GM21737 (cell line): ENCODE data around the gene TSBP1.

Experiments
- ATAC-seq: cut with Tn5 transposase; IDR thresholded peaks from one replicate; pipeline ENCODE4 v1.9.1; 2021; ENCODE audit warnings: mild to moderate bottlenecking, moderate library complexity; ENCODE audit not compliant: unreplicated experiment

The TSBP1 gene, protein sequence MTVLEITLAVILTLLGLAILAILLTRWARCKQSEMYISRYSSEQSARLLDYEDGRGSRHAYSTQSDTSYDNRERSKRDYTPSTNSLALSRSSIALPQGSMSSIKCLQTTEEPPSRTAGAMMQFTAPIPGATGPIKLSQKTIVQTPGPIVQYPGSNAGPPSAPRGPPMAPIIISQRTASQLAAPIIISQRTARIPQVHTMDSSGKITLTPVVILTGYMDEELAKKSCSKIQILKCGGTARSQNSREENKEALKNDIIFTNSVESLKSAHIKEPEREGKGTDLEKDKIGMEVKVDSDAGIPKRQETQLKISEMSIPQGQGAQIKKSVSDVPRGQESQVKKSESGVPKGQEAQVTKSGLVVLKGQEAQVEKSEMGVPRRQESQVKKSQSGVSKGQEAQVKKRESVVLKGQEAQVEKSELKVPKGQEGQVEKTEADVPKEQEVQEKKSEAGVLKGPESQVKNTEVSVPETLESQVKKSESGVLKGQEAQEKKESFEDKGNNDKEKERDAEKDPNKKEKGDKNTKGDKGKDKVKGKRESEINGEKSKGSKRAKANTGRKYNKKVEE

DNA sequence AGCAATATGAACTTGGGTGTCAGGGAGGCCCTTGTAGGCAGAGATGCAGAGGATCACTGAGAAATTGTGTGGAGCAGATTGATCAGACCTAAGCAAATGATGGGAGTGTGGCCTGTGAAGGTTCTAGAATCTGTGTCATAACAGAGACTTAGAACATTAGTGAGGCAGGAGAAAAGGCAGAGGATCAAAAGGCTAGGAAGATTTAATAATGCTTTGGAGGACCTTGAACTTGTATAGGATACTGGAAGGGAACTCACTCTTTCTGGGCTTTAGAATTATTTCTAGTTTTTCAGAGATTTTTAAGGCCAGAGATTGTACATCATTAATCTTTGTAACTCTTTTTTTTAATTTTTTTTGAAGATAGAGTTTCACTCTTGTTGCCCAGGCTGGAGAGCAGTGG lies at the start of gene TSBP1:
Gene TSBP1, minus strand, starts transcription at position 101 of the 400 bp plus-strand sequence. CDS start 197 bp downstream, outside the sequence.
- no peak for ATAC-seq

- no peak for ATAC-seq
Measured at GRCh38 chr6:32416036-32416435, 44.3 kb upstream of the TSBP1 start.

DNA sequence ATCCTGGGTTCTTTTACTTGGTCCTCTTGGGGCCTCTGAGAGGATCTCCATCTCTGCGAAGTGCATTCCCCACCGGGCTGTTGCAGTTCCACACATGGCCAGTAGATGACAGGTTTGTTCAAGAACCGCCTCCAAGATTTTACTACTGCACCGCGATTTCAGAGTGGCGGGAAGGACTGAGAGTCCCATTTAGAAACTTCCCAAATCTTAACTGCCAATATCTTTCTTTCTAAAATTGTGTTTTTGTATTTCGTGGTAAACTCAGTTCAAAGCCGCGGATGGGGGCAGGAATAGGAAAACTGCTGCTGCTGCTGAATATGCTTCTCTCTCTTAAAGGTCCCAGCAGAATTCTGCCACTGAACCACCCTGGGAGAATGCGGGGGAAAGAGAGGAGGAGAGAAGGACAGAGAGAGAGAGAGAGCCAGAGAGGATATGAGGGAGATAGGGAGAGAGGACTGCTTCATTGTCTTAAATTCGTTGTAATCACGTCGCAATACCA lies 43.9 kb upstream of the TSBP1 start:
- ATAC-seq: no peak

- peak; percentile 81 for ATAC-seq
Measured at GRCh38 chr6:32413427-32414047, 41.8 kb upstream of the TSBP1 start.

- ATAC-seq: no peak
Measured at GRCh38 chr6:32411566-32412327, 40.0 kb upstream of the TSBP1 start.

DNA sequence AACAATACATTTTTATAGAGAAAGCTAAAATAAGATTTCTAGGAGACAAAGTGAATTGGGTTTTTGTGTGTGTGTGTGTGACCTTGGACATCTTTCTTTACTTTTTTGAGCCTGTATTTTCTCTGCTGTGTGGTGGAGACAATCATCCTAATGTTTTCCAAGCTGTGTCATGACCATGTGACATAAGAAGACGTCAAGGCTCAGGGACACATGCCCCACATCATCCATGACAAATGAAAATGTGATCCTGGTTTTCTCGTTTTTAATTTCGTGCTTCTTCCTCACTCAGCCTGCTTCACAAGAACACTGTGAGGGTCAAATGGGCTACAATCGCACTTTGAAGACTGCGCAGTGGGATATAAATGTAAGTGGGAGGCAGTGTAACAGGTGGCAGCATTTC lies 39.2 kb upstream of the TSBP1 start:
- no peak for ATAC-seq

DNA sequence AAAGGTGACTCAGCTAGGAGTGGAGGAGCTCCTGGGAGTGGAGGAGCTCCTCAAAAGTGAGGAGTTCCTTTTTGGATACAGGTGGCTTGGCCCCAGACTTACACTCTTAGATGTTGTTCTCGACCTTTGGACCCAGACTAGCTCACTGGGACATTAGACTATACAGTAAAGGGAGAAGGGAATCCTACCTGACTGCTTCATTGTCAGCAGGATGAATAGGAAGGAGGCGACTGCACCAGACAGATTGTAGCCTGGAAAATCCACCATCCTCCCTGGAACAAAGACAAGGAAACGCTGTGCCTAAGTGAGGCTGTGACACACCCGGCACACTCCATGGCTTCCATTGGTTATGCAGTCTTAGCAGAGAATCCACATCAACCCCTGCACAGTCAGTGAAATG lies 35.2 kb upstream of the TSBP1 start, which contains the start of gene BTNL2:
Gene BTNL2, minus strand, starts transcription at position 325 of the 400 bp plus-strand sequence. Its CDS starts 58 bp downstream, at position 267.
- no peak for ATAC-seq

DNA sequence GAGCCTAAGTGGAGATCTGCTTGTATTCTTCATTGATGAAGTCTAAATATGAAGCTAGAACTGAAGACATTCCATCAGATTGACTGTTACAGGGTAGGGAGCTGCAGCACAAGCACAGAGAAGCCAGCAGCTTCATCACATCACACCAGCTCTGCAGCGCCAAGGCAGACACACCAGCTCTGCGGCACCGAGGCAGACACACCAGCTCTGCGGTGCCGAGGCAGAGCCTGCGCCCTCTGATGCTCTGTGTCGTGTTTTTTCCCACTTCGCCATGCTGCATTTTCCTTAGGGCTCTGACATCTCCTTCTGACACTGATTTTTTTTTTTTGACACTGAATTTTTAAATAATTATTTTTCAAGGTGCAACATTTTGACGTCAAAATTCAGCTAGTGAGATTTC lies 34.5 kb upstream of the TSBP1 start:
- ATAC-seq: no peak

- ATAC-seq: no peak
Measured at GRCh38 chr6:32405656-32406055, 34.0 kb upstream of the TSBP1 start.

DNA sequence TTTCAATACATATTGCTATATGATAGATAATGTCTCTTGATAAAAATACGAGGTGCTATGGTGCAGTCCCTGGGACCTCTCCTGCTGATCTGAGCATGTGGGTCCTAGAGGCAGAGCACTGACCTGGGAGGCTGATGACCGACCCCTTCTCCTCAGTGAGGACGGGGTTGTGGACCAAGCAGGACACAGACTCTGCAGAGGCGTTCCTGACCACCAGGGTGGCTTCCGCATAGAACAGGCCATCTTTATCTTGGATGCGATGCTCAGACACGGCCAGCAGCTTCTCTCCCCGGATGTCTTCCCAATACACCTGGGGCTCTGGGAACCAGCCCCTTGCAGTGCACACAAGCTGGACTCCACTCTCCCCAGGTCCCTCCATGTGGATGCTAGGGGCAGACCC lies 31.1 kb upstream of the TSBP1 start:
- ATAC-seq: no peak

DNA sequence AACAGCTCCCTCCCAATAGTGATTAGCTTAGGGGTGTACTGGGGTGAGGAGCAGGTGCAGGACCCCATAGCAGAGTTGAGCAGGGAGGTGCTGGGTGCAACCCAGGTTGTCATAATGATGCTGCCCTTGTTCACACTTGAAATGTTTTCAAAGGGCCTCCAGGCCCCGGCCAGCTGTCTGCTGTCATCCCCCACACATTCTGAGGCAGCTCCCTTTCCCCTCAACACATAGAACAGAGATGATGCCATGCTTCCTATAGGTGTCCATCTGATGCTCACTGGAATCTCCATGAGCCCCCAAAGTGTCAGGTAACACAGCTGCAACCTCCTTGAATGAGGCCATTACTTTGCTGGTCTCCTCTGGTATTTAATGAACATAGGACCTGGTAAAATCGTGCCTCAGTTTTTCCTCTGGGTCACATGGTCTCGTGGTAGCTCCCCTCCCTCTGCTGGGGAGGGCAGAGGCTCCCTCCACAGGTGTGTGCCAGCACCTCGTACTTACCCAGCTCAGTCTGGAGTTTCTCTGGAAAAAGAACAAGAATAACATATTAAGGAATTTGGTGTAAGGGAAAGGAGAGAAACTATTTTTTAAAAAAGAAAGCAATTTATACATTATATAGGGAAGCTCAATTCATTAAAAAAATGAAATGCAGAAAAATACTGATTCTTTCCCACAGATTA lies 29.7 kb upstream of the TSBP1 start:
- no peak for ATAC-seq

DNA sequence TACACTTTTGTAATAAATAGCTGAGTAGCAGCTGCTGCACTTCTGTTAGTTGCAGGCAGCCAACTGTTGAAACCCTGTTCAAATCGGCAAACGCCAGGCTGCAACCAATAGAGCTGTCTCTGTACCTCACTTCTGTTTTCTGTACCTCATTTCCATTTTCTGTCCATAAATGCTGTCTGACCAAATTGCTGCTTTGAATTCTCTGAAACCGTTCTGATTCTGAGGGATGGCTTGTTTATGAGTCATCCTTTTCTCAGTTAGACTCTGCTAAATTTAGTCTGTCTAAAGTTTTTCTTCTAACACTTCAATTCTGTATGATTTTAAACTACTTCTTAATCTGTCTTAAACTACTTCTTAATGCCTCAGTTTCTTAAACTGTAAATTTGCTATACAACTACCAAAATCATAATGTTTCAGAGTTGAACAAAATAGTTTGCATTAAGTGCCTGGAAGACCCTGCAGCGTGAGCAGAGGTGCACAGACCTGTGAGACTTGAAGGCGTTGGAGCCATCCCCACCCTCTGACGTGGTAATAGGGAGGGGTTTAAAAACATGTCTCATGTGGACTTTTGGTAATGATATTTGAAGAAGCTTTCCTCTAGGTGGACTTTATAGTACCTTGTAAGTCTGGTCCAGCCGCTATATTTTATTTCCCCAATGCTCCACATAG lies 25.7 kb upstream of the TSBP1 start:
- peak; percentile 57 for ATAC-seq

GRCh38 chr6:32396028-32396427 lies 24.3 kb upstream of the TSBP1 start:
- ATAC-seq: no peak

GRCh38 chr6:32393665-32394420 lies 22.1 kb upstream of the TSBP1 start:
- no peak for ATAC-seq

- no peak for ATAC-seq
Measured at GRCh38 chr6:32391505-32391904, 19.8 kb upstream of the TSBP1 start.

- ATAC-seq: no peak
Measured at GRCh38 chr6:32387589-32388340, 16.1 kb upstream of the TSBP1 start.

DNA sequence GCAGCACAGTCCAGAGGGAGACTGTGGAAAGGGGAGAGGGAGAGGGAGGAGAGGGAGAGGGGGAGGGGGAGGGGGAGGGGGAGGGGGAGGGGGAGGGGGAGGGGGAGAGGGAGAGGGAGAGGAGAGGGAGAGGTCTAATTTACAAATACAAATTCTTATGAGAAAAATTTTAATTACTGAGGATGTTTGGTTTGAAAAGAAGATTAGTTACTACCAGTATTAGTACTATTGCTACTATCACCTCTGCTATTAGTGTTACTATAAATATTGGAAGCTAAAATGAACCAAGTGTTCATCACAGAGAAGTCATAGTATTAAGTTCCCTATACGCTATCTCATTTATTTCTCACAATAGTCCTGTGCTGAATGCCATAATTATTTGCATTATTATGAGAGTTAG lies 14.3 kb upstream of the TSBP1 start:
- ATAC-seq: no peak

GRCh38 chr6:32382757-32383420 lies 11.2 kb upstream of the TSBP1 start:
- ATAC-seq: no peak
